Adrenal gland (tissue), 12 donors: ENCODE data around the gene RBM44. TPM values are rescaled to one million over a fixed set of nuclear protein-coding genes. Genes with fewer than 3 reads are reported as not detected.

ENCODE experiments used
- DNase-seq, 7 donors: peaks; one replicate each; pipeline ENCODE4 v3.0.0-alpha.2; 2019 to 2020
- H3K27ac ChIP-seq, 5 donors: fragments of 200-600 bp; sonication (generic) in 4 of 5; 1 replicate in 3 of 5; 2 replicates in 2 of 5; pipeline versions ENCODE4 v1.5.1 to v1.8.0; 2016 to 2020; ENCODE audit warnings: mild to moderate bottlenecking in 1 of 5
- H3K27me3 ChIP-seq: fragments of 200-600 bp; 2 replicates; pipeline ENCODE4 v1.8.0; 2021
- H3K36me3 ChIP-seq, 2 donors: fragments of 200-600 bp; replicated peaks in 1 of 2; 1 replicate in 1 of 2; 2 replicates in 1 of 2; pipeline versions ENCODE4 v1.5.1 to v1.8.0; 2018 to 2022
- H3K4me1 ChIP-seq, 2 donors: fragments of 200-600 bp; replicated peaks in 1 of 2; 1 replicate in 1 of 2; 2 replicates in 1 of 2; pipeline versions ENCODE4 v1.5.1 to v1.8.0; 2018 to 2021
- H3K4me3 ChIP-seq, 4 donors: fragments of 200-600 bp; sonication (generic) in 3 of 4; one replicate each; pipeline ENCODE4 v1.5.1; 2016 to 2018
- H3K9me3 ChIP-seq, 3 donors: fragments of 200-600 bp; sonication (generic) in 1 of 3; replicated peaks in 1 of 3; 1 replicate in 2 of 3; 2 replicates in 1 of 3; pipeline versions ENCODE4 v1.5.1 to v1.8.0; 2016 to 2021
- POLR2A ChIP-seq, 2 donors: fragments of 450-650 bp; IDR thresholded peaks; one replicate each; pipeline ENCODE4 v1.6.1; 2017; ENCODE audit warnings: antibody characterized with exemption in 2 of 2, mild to moderate bottlenecking in 2 of 2, moderate library complexity in 1 of 2
- WGBS, 4 donors: extraction: QIAGEN DNeasy Blood & Tissue Kit in 2 of 4; methylation state at CpG; one replicate each; pipeline versions ENCODE4 v1.1.5 to v1.1.7; 2013 to 2017; 5-methylcytosine and 5-hydroxymethylcytosine counted together
- intact Hi-C, 2 donors: fragments of 100-400 bp; cut with DNase I; formaldehyde crosslinking; loops; one replicate each; pipeline versions ENCODE4 v1.14.1 to v1.15.0; 2022 to 2023
- polyA plus RNA-seq, 3 donors: library from polyadenylated mRNA; stranded (reverse); fragments of 200-250 nt in 2 of 3; fragments of 350-450 nt in 1 of 3; fragmentation: Illumina TruSeq in 1 of 3; extraction: RNeasy Lipid Tissue Mini Kit (QIAGEN cat#74804) in 1 of 3; gene quantifications; one replicate each; pipeline ENCODE4 v1.2.3, GENCODE V29; 2013 to 2014
- total RNA-seq, 9 donors: library from RNA; depleted of rRNA in 4 of 9; stranded (reverse); fragments of >200 nt in 4 of 9; fragments of 120-200 nt in 1 of 9; fragmentation: NEBNext Ultra II Directional in 1 of 9; extraction: Animal tissue kit (Norgen Biotek cat#: 25700) in 1 of 9; gene quantifications; one replicate each; pipeline versions ENCODE4 v1.1.0 to v1.2.4, GENCODE V29; 2013 to 2023
- TF ChIP-seq, protein P1 (sequence below), 6 experiments: fragments of 450-650 bp in 4 of 6; fragments of 200-600 bp in 2 of 6; sonication (generic) in 1 of 6; IDR thresholded peaks; 1 replicate in 5 of 6; 2 replicates in 1 of 6; pipeline versions ENCODE4 v1.5.1 to v1.8.0; 2016 to 2021; ENCODE audit warnings: antibody characterized with exemption in 6 of 6, mild to moderate bottlenecking in 2 of 6, moderate library complexity in 1 of 6
- donor health status: healthy with polysubstance abuse.
- donor health status: Bipolar disorder and iron deficiency.
- donor health status: DM: yes; HTN: yes; CAD: no.
- donor health status: DM: no; HTN: no; CAD: no.
- donor health status: DM: no; HTN: no; CAD: no.
- donor health status: DM: yes; HTN: yes; CAD: no.

Gene RBM44
- total and polyA plus RNA-seq, 12 donors, result 0.15 to 0.72 (median 0.30) TPM; not detected in 1

DNA sequence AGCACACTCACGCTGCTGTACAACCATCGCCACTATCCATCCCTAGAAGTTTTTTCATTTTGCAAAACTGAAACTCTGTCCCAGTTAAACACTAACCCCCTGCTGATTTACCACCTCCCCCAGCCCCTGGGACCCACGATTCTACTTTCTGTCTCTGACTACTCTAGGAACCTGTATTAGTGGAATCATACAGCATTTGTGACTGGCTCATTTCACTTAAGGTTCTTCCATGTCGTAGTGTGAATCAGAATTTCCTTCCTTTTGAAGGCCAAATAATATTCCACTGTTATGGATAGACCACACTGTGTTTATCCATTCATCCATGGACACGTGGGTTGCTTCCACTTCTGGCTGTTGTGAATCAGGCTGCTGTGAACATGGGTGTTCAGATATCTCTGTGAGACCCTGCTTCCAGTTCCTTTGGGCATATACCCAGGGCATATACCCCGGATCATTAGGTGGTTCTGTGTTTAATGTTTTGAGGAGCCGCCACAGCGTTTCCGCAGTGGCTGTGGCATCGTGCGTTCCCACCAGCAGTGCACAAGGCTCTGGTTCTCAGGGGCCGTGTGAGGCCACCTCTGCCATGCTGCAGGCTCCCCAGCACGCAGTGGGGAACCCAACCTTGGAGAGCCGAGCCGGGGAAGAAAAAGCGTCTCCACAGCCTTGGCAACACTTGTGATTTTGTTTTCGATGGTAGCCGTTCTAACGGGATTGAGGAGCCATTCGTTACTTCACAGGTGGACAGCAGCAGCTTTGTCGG is 70.9 kb downstream of the RBM44 start:
- 80 to 93% (median 91%) methylated on average over 11 to 21 of the region's 21 CpGs for WGBS, 4 donors
- DNase-seq, result no peak
- intact Hi-C loops, result no loop called here
- Histone ChIP-seq H3K36me3 (no peaks in the 10 kb centered on the region), H3K27me3 (no peaks in the 10 kb centered on the region), H3K9me3 (no peaks in the 10 kb centered on the region), H3K4me3 (no peak overlapping the region), H3K4me1 (no peaks in the 10 kb centered on the region), H3K27ac (no peak overlapping the region)
- no peak for TF ChIP-seq POLR2A (IDR thresholded peaks at IDR 0.05)
- TF ChIP-seq, protein P1, sequence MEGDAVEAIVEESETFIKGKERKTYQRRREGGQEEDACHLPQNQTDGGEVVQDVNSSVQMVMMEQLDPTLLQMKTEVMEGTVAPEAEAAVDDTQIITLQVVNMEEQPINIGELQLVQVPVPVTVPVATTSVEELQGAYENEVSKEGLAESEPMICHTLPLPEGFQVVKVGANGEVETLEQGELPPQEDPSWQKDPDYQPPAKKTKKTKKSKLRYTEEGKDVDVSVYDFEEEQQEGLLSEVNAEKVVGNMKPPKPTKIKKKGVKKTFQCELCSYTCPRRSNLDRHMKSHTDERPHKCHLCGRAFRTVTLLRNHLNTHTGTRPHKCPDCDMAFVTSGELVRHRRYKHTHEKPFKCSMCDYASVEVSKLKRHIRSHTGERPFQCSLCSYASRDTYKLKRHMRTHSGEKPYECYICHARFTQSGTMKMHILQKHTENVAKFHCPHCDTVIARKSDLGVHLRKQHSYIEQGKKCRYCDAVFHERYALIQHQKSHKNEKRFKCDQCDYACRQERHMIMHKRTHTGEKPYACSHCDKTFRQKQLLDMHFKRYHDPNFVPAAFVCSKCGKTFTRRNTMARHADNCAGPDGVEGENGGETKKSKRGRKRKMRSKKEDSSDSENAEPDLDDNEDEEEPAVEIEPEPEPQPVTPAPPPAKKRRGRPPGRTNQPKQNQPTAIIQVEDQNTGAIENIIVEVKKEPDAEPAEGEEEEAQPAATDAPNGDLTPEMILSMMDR (IDR thresholded peaks at IDR 0.05), result no peak

GRCh38 chr2:237870126-237870525 is 71.5 kb downstream of the RBM44 start:
- Histone ChIP-seq H3K27ac (no peak overlapping the region), H3K4me3 (no peak overlapping the region), H3K27me3 (no peaks in the 10 kb centered on the region), H3K4me1 (no peaks in the 10 kb centered on the region), H3K9me3 (no peaks in the 10 kb centered on the region), H3K36me3 (no peaks in the 10 kb centered on the region)
- WGBS, 4 donors, result 82 to 88% (median 86%) methylated on average over 11 of the region's 11 CpGs
- TF ChIP-seq POLR2A (IDR thresholded peaks at IDR 0.05), result no peak
- TF ChIP-seq, protein P1 (IDR thresholded peaks at IDR 0.05), result no peak
- peak in 1 of 7 donors; percentile 39 for DNase-seq
- intact Hi-C loops, result no loop called here

- WGBS, 4 donors, result 73 to 85% (median 78%) methylated on average over 14 to 23 of the region's 23 CpGs
- Histone ChIP-seq H3K36me3 (no peaks in the 10 kb centered on the region), H3K4me3 (no peak overlapping the region), H3K9me3 (no peaks in the 10 kb centered on the region), H3K27ac (peak overlapping the region in 1 of 5 donors; percentile 38), H3K4me1 (no peaks in the 10 kb centered on the region), H3K27me3 (no peaks in the 10 kb centered on the region)
- TF ChIP-seq POLR2A (IDR thresholded peaks at IDR 0.05), result no peak
- TF ChIP-seq, protein P1 (IDR thresholded peaks at IDR 0.05), result no peak
- DNase-seq, result peak in 1 of 7 donors; percentile 51
- intact Hi-C loops, result no loop called here
Observed at GRCh38 chr2:237870754-237871651, 72.4 kb downstream of the RBM44 start.

DNA sequence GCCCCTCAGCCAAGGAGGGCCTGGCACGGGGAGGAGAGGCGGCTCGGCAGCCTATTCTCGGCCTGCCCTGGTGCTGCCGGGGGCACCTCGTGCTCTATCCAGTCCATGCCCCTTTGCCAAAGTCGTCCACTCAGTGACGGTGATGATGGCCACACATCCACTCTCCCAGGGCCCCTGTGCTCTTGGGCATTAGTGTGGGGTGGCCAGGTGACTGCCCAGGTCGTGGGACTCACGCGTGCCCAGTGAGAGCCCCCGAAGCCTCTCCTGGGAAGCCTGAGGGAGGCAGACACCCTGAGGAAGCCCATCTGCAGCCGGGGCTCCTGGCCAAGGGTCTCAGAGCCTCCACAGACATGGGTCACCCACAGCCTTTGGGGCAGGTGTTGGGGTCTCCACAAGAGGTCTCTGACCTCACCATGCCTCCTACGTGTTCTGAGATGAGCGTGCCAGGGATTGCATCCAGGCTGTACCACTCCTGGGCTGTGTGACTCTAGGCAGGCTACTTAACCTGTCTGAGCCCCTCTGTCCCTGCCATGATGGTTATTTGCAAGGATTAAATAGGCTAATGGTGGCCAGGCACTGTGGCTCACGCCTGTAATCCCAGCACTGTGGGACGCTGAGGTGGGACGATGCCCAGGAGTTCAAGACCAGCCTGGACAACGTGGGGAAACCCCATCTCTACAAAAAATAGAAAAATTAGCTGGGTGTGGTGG is 73.8 kb downstream of the RBM44 start:
- Histone ChIP-seq H3K36me3 (no peaks in the 10 kb centered on the region), H3K4me1 (no peaks in the 10 kb centered on the region), H3K9me3 (no peaks in the 10 kb centered on the region), H3K27me3 (no peaks in the 10 kb centered on the region), H3K4me3 (no peak overlapping the region), H3K27ac (no peak overlapping the region)
- 88 to 93% (median 89%) methylated on average over 11 to 19 of the region's 19 CpGs for WGBS, 4 donors
- no peak for TF ChIP-seq POLR2A (IDR thresholded peaks at IDR 0.05)
- TF ChIP-seq, protein P1 (IDR thresholded peaks at IDR 0.05), result no peak
- intact Hi-C loops, result no loop called here
- DNase-seq, result peak in 1 of 7 donors; percentile 45
